GM12872 (cell line): Measurements from ENCODE around the gene RUNDC3A.

Source experiments
- TF ChIP-seq, protein P1 (sequence below): IDR thresholded peaks from 3 replicates; pipeline ENCODE4 v1.5.1; 2011; ENCODE audit warnings: low read depth, mild to moderate bottlenecking, low read length, moderate library complexity; ENCODE audit not compliant: insufficient read depth

RUNDC3A gene

DNA sequence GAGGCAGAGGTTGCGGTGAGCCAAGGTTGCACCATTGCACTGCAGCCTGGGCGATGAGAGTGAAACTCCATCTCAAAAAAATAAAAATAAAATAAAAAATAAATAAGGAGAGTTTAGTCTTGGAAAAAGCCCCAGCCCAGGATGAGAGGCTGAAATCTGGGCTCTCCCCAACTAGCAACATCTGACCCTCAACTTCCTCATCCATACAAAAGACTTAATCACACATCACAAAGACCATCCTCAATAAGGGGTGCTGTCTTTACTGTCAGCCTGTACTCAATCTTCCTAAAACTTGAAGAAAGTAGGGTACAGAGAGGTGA lies 29.1 kb upstream of the RUNDC3A start:
- TF ChIP-seq, protein P1, sequence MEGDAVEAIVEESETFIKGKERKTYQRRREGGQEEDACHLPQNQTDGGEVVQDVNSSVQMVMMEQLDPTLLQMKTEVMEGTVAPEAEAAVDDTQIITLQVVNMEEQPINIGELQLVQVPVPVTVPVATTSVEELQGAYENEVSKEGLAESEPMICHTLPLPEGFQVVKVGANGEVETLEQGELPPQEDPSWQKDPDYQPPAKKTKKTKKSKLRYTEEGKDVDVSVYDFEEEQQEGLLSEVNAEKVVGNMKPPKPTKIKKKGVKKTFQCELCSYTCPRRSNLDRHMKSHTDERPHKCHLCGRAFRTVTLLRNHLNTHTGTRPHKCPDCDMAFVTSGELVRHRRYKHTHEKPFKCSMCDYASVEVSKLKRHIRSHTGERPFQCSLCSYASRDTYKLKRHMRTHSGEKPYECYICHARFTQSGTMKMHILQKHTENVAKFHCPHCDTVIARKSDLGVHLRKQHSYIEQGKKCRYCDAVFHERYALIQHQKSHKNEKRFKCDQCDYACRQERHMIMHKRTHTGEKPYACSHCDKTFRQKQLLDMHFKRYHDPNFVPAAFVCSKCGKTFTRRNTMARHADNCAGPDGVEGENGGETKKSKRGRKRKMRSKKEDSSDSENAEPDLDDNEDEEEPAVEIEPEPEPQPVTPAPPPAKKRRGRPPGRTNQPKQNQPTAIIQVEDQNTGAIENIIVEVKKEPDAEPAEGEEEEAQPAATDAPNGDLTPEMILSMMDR: no peak

DNA sequence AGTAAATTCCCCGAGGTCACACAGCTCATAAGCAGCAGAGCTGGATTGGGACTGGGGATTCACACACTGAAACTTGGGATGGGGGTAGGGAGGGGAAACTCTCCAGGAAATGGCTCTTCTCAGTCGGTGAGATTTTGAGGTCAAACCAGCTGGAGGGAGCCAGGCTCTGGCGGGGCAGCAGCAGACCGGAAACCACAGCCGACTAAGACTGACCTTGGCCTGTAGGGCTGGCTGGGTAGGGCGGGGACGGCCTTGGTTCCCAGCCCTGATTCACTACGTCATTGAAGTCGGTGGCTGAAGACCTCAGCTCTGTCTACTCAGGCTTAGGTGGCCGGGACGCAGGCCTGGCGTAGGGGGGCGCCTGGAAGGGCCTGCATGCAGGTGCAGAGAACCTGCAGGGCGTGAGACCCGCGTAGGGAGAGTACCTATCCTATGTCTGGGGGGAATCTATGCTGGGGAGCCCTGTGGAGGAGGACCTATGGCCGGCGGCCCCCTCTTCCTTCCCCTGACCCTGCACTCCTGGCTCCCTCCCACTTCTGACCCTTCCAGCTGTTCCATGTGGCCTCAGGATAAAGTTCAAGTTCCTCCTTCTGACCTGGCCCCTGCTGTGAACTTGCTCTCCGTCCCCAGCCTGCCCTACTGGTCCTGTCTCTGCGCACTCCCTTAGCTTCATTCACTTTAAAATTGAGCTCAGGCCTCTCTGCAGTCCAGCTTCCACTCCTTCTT lies 28.6 kb upstream of the RUNDC3A start:
- TF ChIP-seq, protein P1: no peak

DNA sequence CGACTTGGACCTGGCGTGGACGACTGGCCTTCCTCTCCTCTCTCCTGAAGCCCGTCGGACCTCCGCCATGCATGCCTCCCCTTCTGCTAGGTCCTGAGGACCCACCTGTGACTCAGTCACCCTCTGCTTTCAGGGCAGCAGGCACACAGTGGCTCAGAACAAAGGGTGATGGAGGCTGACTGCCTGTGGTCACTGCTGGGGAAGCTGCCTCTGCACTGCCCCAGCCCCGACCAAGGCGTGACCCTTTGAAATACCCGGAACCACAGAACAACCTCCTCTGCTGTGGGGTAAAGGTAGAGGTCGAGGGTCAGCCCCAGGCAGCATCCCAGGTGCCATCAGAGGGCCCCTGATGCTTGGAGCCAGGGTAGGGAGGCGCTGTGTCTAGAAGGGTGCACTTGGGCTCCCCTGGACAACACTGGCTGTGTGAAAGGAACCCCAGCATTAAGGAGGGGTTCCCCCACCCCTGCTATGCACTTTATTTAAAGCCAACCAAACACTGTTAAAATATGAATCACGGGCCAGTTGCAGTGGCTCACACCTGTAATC lies 27.9 kb upstream of the RUNDC3A start:
- TF ChIP-seq, protein P1: no peak

DNA sequence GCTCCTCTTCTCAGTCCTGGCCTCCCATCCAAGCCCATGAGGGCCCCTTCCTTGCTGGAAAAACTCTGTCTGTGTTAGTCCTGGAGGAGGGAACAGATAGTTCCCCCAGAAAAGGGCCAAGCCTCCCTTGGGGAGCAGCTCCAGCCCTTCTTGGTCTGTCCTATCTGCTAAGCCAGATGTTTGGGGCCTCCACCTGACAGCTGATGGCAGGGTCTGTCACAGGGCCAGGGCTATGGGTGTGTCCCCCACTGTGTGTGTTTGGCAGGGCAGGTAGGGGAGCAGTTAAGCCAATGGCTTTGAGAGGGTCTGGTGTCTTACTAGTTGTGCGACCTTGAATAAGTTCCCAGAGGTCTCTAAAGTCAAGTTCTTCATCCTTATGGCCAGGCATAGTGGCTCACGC lies 26.8 kb upstream of the RUNDC3A start:
- TF ChIP-seq, protein P1: no peak

DNA sequence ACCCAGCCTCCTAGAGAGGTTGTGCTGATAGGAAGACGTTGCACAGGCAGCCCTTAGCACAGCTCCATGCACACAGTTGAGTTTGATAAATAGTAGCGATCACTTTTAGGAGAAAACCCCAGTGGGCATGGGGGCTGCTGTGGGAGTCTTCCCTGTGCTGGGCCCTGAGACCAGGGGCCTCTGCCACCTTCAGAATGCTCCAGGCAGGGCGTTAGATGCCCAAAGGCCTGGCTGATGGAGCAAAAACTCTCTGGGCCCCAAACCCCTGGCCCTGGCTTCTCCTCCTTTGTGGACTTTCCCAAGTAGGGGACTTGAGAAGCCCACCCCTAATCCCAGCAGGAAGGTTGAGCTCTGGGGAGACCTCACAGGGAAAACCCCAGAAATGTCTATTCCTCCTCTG lies 26.1 kb upstream of the RUNDC3A start:
- TF ChIP-seq, protein P1: no peak

DNA sequence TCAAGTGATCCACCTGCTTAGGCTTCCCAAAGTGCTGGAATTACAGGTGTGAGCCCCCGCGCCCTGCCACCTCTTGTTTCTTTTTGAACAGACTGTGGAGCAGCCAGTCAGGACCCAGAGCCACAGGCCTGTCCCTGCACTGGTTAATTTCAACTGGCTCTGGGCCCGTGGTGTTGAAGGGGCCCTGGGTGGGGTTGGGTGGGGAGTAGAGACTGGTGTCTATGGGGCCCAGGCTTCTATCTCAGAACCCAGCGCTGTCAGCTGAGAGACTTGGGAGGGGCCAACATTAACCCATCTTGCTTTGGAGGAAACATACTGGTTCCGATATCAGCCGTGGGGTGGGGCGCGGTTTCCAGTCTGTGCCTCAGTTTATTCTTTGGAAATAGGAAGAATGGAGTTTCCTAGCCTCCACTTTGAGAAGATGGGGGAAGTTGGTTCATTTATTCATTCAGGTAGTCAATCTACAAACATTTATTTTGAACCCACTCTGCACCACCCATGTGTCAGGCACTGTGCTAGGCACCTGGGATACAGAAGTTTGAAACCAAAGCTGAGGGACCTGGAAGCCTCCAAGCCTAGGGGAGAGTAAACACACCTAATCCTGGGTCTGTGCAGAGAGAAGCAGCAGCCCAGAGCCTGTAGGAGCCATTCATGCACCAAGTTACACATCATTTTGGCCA lies 24.9 kb upstream of the RUNDC3A start:
- TF ChIP-seq, protein P1: no peak

DNA sequence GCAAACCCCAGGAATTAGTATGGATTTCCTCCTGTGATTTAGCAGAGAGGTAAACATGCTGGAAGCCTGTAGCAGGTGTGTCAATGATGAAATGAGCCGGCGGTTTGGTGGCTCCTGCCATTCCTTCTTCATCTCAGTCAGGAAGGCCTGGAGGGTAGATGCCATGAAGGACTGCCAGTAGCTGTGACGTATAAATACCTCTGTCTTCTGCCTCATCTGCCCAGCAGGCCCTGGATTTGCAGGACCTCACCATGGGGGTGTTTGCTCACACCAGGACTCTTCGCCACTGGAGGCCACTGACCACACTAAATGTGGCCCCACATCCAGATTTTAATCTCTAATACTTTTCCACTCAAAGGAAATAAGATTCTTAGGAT lies 24.4 kb upstream of the RUNDC3A start:
- TF ChIP-seq, protein P1: no peak
